ENCODE data around the gene RPL41. TPM values are rescaled to one million over a fixed set of nuclear protein-coding genes. Genes with fewer than 3 reads are reported as not detected.
A peak's percentile ranks its signal among the peaks of the same experiment; 100 is the strongest.

The RPL41 gene
- total RNA-seq, 4 donors from 2014 or later = 1,323 to 2,217 (median 1,977) TPM

DNA sequence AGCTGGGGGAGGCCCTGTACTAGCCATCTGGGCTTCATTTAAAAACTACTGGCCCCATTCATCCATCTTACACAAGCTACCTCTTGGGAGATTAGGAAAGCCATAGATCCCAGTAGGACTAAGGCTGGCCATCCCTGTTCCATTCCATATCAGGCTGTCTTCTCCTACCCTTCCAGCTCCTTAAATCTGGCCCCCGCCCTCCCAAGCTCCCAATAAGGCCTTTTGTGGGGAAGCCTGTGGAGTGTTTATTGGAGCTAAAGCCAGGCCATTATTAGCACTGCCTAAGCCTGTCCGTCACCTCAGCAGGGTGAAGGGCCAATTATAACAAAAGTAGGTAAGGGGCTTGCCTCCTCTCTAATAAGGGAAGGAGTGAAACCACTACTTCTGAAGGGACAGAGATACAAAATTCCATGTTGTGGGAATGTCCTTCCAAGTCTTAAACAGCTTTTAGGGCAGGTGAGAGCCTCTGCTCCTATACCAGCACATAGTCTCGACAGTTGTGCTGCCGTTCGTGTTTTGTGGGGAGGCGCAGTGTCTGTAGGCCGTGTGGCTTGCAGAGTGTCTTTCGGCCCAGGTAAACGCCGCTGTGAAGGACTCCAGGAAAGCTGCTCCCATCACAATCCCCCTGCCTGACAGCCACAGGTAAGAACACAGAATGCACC lies 45.4 kb downstream of the RPL41 start:
- Histone ChIP-seq H3K4me1 (peaks cover 28 to 42% of the 10 kb centered on the region in 2 donors), H3K27ac (peak overlapping the region; percentile 87 to 97 (median 96)), H3K4me3 (no peak overlapping the region), H3K36me3 (peaks cover 0 to 75% of the 10 kb centered on the region in 2 donors), H3K27me3 (no peaks in the 10 kb centered on the region), H3K9me3 (no peaks in the 10 kb centered on the region)
- TF ChIP-seq, protein P1, sequence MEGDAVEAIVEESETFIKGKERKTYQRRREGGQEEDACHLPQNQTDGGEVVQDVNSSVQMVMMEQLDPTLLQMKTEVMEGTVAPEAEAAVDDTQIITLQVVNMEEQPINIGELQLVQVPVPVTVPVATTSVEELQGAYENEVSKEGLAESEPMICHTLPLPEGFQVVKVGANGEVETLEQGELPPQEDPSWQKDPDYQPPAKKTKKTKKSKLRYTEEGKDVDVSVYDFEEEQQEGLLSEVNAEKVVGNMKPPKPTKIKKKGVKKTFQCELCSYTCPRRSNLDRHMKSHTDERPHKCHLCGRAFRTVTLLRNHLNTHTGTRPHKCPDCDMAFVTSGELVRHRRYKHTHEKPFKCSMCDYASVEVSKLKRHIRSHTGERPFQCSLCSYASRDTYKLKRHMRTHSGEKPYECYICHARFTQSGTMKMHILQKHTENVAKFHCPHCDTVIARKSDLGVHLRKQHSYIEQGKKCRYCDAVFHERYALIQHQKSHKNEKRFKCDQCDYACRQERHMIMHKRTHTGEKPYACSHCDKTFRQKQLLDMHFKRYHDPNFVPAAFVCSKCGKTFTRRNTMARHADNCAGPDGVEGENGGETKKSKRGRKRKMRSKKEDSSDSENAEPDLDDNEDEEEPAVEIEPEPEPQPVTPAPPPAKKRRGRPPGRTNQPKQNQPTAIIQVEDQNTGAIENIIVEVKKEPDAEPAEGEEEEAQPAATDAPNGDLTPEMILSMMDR (IDR thresholded peaks at IDR 0.05 in 4 of 5, conservative IDR thresholded peaks at IDR 0.05 in 1 of 5) = no peak
- no peak for TF ChIP-seq POLR2A (IDR thresholded peaks at IDR 0.05)
- intact Hi-C loops (cut with DNase I; ENCODE audit: low total_unique reads) = no loop called here
- no peak for DNase-seq
- in situ Hi-C loops (cut with MboI; ENCODE audit: low sequenced_read_pairs in 4 of 4) = no loop called here
- no peak for ATAC-seq

DNA sequence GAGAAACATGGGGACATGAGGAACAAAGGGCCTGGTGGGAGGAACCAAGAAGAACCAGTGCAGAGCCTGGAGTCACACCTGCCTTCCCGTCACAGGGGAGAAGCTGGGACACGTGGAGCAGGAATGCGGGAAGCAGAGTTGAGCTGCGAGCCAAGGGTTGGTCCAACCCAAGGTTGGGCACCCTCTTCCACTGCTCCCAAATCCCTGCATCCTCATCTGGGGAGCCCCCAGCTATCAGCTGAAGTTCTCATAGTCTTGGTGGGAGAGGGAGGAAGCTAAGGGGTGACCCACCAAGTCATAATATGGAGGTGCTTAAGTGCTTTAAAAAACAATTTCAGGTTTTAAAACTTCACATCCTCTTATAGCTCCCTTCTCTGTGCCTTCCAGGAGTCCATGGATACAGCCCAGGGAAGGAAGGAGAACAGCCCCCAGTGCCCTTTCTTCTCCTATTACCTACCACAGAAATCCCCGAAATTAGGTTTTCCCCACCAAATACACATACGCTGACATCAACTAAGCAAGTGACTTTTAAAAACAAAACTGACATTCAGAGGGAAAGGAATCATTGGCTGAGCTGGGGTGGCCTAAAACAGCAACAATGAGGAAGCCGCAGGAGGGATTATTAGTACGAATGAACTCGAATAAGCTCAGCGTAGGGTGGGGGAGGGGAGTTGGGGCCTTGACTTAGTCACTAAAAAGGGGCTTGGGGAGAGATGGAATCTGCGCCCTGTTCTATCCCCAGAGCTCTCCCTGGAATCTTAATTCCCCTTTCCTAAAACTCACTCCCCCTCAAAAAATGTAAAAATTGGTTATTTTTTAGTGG lies 46.2 kb downstream of the RPL41 start:
- DNase-seq = no peak
- H3K4me1 ChIP-seq = peaks cover 28 to 33% of the 10 kb centered on the region in 2 donors
- H3K36me3 ChIP-seq = peaks cover 0 to 84% of the 10 kb centered on the region in 2 donors
- no peak for ATAC-seq
- TF ChIP-seq, protein P1 (IDR thresholded peaks at IDR 0.05 in 4 of 5, conservative IDR thresholded peaks at IDR 0.05 in 1 of 5) = no peak
- no peak for TF ChIP-seq POLR2A (IDR thresholded peaks at IDR 0.05)
- no peak overlapping the region for H3K4me3 ChIP-seq
- intact Hi-C loops (cut with DNase I; ENCODE audit: low total_unique reads) = no loop called here
- in situ Hi-C loops (cut with MboI; ENCODE audit: low sequenced_read_pairs in 4 of 4) = no loop called here
- peak overlapping the region; percentile 23 to 97 (median 91) for H3K27ac ChIP-seq
- H3K27me3 ChIP-seq = no peaks in the 10 kb centered on the region
- H3K9me3 ChIP-seq = no peaks in the 10 kb centered on the region

DNA sequence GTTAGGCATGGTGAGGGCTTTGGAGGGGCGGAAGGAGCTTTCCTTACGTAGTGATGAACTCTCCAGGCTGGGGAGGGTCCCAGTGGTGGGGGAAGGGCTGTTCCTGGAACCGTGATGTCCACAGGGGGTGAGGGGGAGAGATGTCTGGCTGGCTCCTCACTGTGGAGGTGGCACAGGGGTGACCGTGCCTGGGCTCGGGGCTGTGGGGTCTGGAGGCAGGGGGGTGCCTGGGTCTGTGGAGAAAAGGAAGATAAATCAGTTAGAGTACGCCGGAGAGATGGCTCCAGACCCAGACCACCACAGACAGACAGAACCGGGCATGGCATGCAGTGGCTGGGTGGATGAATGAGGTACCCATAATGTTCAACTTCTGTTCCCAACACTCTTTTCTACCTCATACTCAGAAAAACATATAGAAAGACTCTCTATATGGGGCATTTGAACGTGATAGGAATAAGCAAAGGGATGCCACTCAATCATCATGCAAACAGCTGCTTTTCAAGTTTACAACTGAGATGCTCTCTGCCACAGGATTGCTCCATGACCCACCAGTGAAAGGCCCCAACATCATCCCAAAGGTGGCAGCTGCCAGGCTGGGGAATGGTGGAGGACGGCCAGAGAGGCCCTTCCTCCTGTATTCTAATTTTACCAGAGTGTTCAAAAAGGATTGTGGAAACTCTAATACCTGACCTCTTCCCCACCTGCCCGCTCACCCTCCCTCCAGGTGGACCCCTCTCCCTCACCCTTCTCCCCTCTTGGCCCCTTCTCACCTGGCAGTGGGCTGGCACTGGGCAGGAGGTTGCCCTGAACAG lies 47.3 kb downstream of the RPL41 start:
- DNase-seq (no peak), ATAC-seq (no peak)
- TF ChIP-seq POLR2A (IDR thresholded peaks at IDR 0.05) = no peak
- TF ChIP-seq, protein P1 (IDR thresholded peaks at IDR 0.05 in 4 of 5, conservative IDR thresholded peaks at IDR 0.05 in 1 of 5) = no peak
- in situ Hi-C loops (cut with MboI; ENCODE audit: low sequenced_read_pairs in 4 of 4) (no loop called here), intact Hi-C loops (cut with DNase I; ENCODE audit: low total_unique reads) (no loop called here)
- Histone ChIP-seq H3K27ac (peak overlapping the region in 1 of 4 donors; percentile 95), H3K36me3 (peaks cover 0 to 94% of the 10 kb centered on the region in 2 donors), H3K27me3 (no peaks in the 10 kb centered on the region), H3K4me3 (no peak overlapping the region), H3K9me3 (no peaks in the 10 kb centered on the region), H3K4me1 (peaks cover 28 to 31% of the 10 kb centered on the region in 2 donors)

DNA sequence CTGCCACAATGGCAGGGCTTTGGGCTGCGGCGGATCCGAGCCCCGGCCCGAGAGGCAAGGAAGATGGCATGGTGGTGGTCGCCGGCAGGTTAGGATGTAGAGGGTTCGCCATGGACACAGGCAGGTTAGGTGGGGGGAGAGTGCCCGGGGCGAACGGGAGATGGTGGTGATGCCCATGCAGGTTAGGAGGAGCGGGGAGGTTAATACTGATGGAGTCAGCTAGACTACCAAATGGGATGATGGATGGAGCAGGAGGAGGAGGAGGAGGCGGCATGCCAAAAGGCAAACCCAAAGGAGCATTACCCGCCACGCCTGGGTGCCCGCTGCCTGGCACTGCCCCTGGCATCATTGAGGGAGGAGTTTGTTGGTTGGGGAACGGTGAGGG lies 47.9 kb downstream of the RPL41 start:
- DNase-seq = no peak
- Histone ChIP-seq H3K27me3 (no peaks in the 10 kb centered on the region), H3K36me3 (peaks cover 0 to 100% of the 10 kb centered on the region in 2 donors), H3K4me3 (no peak overlapping the region), H3K9me3 (no peaks in the 10 kb centered on the region), H3K4me1 (peaks cover 26 to 28% of the 10 kb centered on the region in 2 donors), H3K27ac (no peak overlapping the region)
- in situ Hi-C loops (cut with MboI; ENCODE audit: low sequenced_read_pairs in 4 of 4) = no loop called here
- intact Hi-C loops (cut with DNase I; ENCODE audit: low total_unique reads) = no loop called here
- TF ChIP-seq, protein P1 (IDR thresholded peaks at IDR 0.05 in 4 of 5, conservative IDR thresholded peaks at IDR 0.05 in 1 of 5) = no peak
- TF ChIP-seq POLR2A (IDR thresholded peaks at IDR 0.05) = no peak
- no peak for ATAC-seq

Measured in gastrocnemius medialis (tissue), 4 donors.